Measurements from ENCODE around the gene GAPDHS. TPM values are rescaled to one million over a fixed set of nuclear protein-coding genes. Genes with fewer than 3 reads are reported as not detected.
A peak's percentile ranks its signal among the peaks of the same experiment; 100 is the strongest.

The GAPDHS gene
- total and polyA plus RNA-seq, 2 donors from 2014 or later: not detected

GRCh38 chr19:35553385-35554000, 20.2 kb downstream of the GAPDHS start:
- TF ChIP-seq, protein P1, sequence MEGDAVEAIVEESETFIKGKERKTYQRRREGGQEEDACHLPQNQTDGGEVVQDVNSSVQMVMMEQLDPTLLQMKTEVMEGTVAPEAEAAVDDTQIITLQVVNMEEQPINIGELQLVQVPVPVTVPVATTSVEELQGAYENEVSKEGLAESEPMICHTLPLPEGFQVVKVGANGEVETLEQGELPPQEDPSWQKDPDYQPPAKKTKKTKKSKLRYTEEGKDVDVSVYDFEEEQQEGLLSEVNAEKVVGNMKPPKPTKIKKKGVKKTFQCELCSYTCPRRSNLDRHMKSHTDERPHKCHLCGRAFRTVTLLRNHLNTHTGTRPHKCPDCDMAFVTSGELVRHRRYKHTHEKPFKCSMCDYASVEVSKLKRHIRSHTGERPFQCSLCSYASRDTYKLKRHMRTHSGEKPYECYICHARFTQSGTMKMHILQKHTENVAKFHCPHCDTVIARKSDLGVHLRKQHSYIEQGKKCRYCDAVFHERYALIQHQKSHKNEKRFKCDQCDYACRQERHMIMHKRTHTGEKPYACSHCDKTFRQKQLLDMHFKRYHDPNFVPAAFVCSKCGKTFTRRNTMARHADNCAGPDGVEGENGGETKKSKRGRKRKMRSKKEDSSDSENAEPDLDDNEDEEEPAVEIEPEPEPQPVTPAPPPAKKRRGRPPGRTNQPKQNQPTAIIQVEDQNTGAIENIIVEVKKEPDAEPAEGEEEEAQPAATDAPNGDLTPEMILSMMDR (IDR thresholded peaks at IDR 0.05; ENCODE audit: borderline replicate concordance, extremely low read depth, insufficient read depth): no peak
- H3K36me3 ChIP-seq (ENCODE audit: control insufficient read depth in 2 of 3, insufficient read depth in 3 of 3, low read length in 3 of 3): no peaks in the 10 kb centered on the region
- H3K27ac ChIP-seq (ENCODE audit: low read depth in 2 of 2, low read length in 2 of 2): no peak overlapping the region
- no peaks in the 10 kb centered on the region for H3K9me3 ChIP-seq (ENCODE audit: control insufficient read depth in 2 of 3, insufficient read depth in 1 of 3, low read length in 3 of 3)
- no peak for FAIRE-seq
- DNase-seq: no peak
- no peak overlapping the region for H3K9ac ChIP-seq (ENCODE audit: low read length in 3 of 3)
- H3K4me1 ChIP-seq (ENCODE audit: control insufficient read depth in 2 of 3, insufficient read depth in 2 of 3, low read depth in 1 of 3, low read length in 3 of 3): peaks cover 0 to 2% (median 0%) of the 10 kb centered on the region in 3 donors
- no peak overlapping the region for H3K4me3 ChIP-seq (ENCODE audit: low read length in 3 of 3)
- intact Hi-C loops (cut with DNase I): no loop called here
- H3K27me3 ChIP-seq (ENCODE audit: control insufficient read depth, insufficient read depth, low read length): peaks cover 3% of the 10 kb centered on the region

- H3K9ac ChIP-seq (ENCODE audit: low read length in 3 of 3): no peak overlapping the region
- no peak overlapping the region for H3K27ac ChIP-seq (ENCODE audit: low read depth in 2 of 2, low read length in 2 of 2)
- DNase-seq (no peak), FAIRE-seq (no peak)
- peaks cover 0 to 2% (median 0%) of the 10 kb centered on the region in 3 donors for H3K4me1 ChIP-seq (ENCODE audit: control insufficient read depth in 2 of 3, insufficient read depth in 2 of 3, low read depth in 1 of 3, low read length in 3 of 3)
- intact Hi-C loops (cut with DNase I): no loop called here
- no peak overlapping the region for H3K4me3 ChIP-seq (ENCODE audit: low read length in 3 of 3)
- TF ChIP-seq, protein P1 (IDR thresholded peaks at IDR 0.05; ENCODE audit: borderline replicate concordance, extremely low read depth, insufficient read depth): no peak
- peaks cover 3% of the 10 kb centered on the region for H3K27me3 ChIP-seq (ENCODE audit: control insufficient read depth, insufficient read depth, low read length)
- no peaks in the 10 kb centered on the region for H3K9me3 ChIP-seq (ENCODE audit: control insufficient read depth in 2 of 3, insufficient read depth in 1 of 3, low read length in 3 of 3)
- no peaks in the 10 kb centered on the region for H3K36me3 ChIP-seq (ENCODE audit: control insufficient read depth in 2 of 3, insufficient read depth in 3 of 3, low read length in 3 of 3)
Measured at GRCh38 chr19:35554076-35554475, 20.8 kb downstream of the GAPDHS start.

- H3K9ac ChIP-seq (ENCODE audit: low read length in 3 of 3): no peak overlapping the region
- TF ChIP-seq, protein P1 (IDR thresholded peaks at IDR 0.05; ENCODE audit: borderline replicate concordance, extremely low read depth, insufficient read depth): no peak
- peaks cover 3% of the 10 kb centered on the region for H3K27me3 ChIP-seq (ENCODE audit: control insufficient read depth, insufficient read depth, low read length)
- no peak overlapping the region for H3K27ac ChIP-seq (ENCODE audit: low read depth in 2 of 2, low read length in 2 of 2)
- FAIRE-seq (no peak), DNase-seq (peak in 2 of 5 donors; percentile 30 to 44)
- peaks cover 0 to 2% (median 0%) of the 10 kb centered on the region in 3 donors for H3K4me1 ChIP-seq (ENCODE audit: control insufficient read depth in 2 of 3, insufficient read depth in 2 of 3, low read depth in 1 of 3, low read length in 3 of 3)
- H3K4me3 ChIP-seq (ENCODE audit: low read length in 3 of 3): no peak overlapping the region
- H3K9me3 ChIP-seq (ENCODE audit: control insufficient read depth in 2 of 3, insufficient read depth in 1 of 3, low read length in 3 of 3): no peaks in the 10 kb centered on the region
- intact Hi-C loops (cut with DNase I): no loop called here
- H3K36me3 ChIP-seq (ENCODE audit: control insufficient read depth in 2 of 3, insufficient read depth in 3 of 3, low read length in 3 of 3): no peaks in the 10 kb centered on the region
Measured at GRCh38 chr19:35555301-35556005, 22.2 kb downstream of the GAPDHS start.

All from kidney (tissue), 14 donors.